Measurements from ENCODE around the gene NME9.

DNA sequence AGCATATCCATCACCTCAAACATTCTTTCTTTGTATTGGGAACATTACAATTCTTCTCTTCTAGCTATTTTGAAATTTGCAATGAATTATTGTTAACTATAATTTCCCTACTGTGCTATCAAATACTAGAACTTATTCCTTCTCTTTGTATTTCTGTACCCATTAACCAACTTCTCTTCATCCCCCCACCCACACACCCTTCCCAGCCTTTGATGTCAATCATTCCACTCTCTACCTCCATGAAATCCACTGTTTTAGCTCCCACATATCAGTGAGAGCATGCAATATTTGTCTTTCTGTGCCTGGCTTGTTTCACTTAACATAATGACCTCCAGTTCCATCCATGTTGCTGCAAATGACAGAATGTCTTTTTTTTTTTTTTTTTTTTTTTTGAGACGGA lies 49.3 kb upstream of the NME9 start:
- TF ChIP-seq POLR2A (IDR thresholded peaks at IDR 0.05), result no peak
- TF ChIP-seq, protein P1, sequence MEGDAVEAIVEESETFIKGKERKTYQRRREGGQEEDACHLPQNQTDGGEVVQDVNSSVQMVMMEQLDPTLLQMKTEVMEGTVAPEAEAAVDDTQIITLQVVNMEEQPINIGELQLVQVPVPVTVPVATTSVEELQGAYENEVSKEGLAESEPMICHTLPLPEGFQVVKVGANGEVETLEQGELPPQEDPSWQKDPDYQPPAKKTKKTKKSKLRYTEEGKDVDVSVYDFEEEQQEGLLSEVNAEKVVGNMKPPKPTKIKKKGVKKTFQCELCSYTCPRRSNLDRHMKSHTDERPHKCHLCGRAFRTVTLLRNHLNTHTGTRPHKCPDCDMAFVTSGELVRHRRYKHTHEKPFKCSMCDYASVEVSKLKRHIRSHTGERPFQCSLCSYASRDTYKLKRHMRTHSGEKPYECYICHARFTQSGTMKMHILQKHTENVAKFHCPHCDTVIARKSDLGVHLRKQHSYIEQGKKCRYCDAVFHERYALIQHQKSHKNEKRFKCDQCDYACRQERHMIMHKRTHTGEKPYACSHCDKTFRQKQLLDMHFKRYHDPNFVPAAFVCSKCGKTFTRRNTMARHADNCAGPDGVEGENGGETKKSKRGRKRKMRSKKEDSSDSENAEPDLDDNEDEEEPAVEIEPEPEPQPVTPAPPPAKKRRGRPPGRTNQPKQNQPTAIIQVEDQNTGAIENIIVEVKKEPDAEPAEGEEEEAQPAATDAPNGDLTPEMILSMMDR (IDR thresholded peaks at IDR 0.05), result no peak

Measured in uterus (tissue), 2 donors.